ENCODE data around the gene KAT8.

DNA sequence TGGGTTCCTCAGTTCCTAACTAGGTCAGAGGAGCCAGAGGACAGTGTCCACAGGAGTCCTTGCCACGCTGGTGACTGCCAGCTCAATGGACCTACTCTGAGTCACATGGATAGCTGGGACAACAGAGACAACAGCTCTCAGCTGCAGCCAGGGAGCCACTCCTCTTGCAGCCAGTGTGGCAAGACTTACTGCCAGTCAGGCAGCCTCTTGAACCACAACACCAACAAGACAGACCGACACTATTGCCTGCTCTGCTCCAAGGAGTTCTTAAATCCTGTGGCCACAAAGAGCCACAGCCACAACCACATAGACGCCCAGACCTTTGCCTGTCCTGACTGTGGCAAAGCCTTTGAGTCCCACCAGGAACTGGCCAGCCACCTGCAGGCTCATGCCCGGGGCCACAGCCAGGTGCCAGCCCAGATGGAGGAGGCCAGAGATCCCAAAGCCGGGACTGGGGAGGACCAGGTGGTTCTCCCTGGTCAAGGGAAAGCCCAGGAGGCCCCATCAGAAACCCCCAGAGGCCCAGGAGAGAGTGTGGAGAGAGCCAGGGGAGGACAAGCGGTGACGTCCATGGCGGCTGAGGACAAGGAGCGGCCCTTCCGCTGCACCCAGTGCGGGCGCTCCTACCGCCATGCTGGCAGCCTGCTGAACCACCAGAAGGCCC lies 36.6 kb upstream of the KAT8 start:
- TF ChIP-seq L3MBTL2 (conservative IDR thresholded peaks at IDR 0.05), result no peak
- TF ChIP-seq SUZ12 (IDR thresholded peaks at IDR 0.05), result no peak
- no peak for TF ChIP-seq LEF1 (IDR thresholded peaks at IDR 0.05; ENCODE audit: borderline replicate concordance)
- TF ChIP-seq FOXM1 (IDR thresholded peaks at IDR 0.05; ENCODE audit: borderline replicate concordance), result no peak
- no peak for TF ChIP-seq FOXK2 (IDR thresholded peaks at IDR 0.05)
- no peak for TF ChIP-seq SP1 (IDR thresholded peaks at IDR 0.05)
- no peak for TF ChIP-seq ARNT (IDR thresholded peaks at IDR 0.05)

Measured in HEK293T (cell line).